AG09309 (cell line): ENCODE results near the gene TRIM66.
A peak's percentile ranks its signal among the peaks of the same experiment; 100 is the strongest.

ENCODE experiments used
- DNase-seq: peaks from one replicate; pipeline ENCODE4 v3.0.0-alpha.2; 2010; ENCODE audit warnings: low read depth
- H3K4me3 ChIP-seq: 2 replicates; pipeline ENCODE4 v1.5.1; 2011; ENCODE audit warnings: mild to moderate bottlenecking, low read depth, low read length, moderate library complexity; ENCODE audit not compliant: control insufficient read depth
- CTCF ChIP-seq: IDR thresholded peaks from 2 replicates; pipeline ENCODE4 v1.5.1; 2011; ENCODE audit warnings: mild to moderate bottlenecking, low read depth, low read length, inconsistent platforms; ENCODE audit not compliant: insufficient read depth, control insufficient read depth; ENCODE audit errors: missing control alignments

Gene TRIM66

GRCh38 chr11:8685820-8686219 lies 3.4 kb upstream of the TRIM66 start:
- DNase-seq, result no peak
- TF ChIP-seq CTCF, result no peak
- no peak overlapping the region for H3K4me3 ChIP-seq

- no peak for TF ChIP-seq CTCF
- no peak for DNase-seq
- H3K4me3 ChIP-seq, result no peak overlapping the region
Observed at GRCh38 chr11:8685306-8685705, 2.8 kb upstream of the TRIM66 start.

GRCh38 chr11:8684600-8685290 lies 2.3 kb upstream of the TRIM66 start:
- DNase-seq, result no peak
- TF ChIP-seq CTCF, result no peak
- H3K4me3 ChIP-seq, result peak overlapping the region; percentile 98; the same call in 1 of the 2 replicates

GRCh38 chr11:8683115-8683807 lies 796 bp upstream of the TRIM66 start:
- peak overlapping the region; percentile 98 for H3K4me3 ChIP-seq
- DNase-seq, result no peak
- no peak for TF ChIP-seq CTCF

DNA sequence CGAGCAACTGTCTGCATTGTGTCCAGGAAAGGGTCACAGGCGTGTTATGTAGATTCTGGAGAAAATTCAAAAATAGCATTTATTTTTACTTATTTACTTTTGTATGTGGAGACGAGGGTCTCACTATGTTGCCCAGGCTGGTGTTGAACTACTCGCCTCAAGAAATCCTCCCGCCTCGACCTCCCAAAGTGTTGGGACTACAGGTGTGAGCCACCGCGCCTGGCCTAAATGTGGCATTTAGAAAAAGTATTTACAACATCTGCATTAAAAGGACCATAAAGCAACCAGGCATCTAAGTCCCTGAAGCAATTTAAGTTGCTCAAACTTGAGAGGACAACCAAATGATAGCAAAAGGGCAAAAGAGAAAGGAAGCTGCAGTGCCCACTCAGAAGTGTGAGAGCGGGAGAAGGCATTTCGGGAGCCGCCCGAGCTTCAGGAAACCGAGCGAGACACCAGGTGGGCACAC lies 595 bp downstream of the TRIM66 start:
- peak overlapping the region; percentile 98 for H3K4me3 ChIP-seq
- TF ChIP-seq CTCF, result no peak
- no peak for DNase-seq

DNA sequence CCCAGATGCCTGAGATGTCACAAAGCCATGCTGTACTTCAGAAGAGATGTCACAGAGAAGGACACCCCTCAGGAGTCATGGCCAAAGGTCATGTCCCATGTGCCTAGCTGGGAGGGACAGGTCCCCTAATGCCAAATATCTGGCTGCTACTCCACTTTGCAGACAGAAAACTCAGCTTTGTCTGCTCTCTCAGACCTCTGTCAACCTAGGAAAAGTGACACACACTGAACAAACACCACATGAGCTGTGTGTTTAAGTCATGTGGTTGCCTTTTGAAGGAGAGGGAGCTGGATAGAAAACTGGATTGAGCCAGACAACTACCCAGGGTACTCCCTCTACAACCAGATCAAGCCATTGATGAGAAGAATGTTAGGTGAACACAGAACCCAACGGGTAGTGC lies 3.5 kb downstream of the TRIM66 start:
- DNase-seq, result no peak
- TF ChIP-seq CTCF, result no peak
- H3K4me3 ChIP-seq, result no peak overlapping the region
